NCI-H2227 (cell line): ENCODE data around the gene ATOX1.
"Not testable (repeated sequence)": the region's sequence is repeated elsewhere in the genome, so short reads cannot be mapped to it uniquely, and the experiment has no call there.

Experiments used
- DNase-seq: peaks from one replicate; lab custom pipeline; 2025; ENCODE audit not compliant: unreplicated experiment; lab: John Stamatoyannopoulos, UW

ATOX1 gene

DNA sequence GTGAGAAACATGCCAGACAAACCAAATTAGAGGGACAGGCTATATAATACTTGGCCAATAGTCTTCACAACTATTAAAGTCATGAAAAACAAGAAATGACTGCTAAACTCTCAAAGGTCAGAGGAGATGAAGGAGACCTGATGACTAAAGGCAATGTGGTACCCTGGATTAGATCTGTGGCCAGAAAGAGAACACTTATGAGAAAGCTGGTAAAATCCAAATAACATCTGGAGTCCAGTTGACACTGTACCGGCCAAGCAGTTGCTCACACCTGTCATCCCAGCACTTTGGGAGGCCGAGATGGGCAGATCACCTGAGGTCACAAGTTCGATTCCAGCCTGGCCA is 24.4 kb downstream of the ATOX1 start:
- no peak for DNase-seq

DNA sequence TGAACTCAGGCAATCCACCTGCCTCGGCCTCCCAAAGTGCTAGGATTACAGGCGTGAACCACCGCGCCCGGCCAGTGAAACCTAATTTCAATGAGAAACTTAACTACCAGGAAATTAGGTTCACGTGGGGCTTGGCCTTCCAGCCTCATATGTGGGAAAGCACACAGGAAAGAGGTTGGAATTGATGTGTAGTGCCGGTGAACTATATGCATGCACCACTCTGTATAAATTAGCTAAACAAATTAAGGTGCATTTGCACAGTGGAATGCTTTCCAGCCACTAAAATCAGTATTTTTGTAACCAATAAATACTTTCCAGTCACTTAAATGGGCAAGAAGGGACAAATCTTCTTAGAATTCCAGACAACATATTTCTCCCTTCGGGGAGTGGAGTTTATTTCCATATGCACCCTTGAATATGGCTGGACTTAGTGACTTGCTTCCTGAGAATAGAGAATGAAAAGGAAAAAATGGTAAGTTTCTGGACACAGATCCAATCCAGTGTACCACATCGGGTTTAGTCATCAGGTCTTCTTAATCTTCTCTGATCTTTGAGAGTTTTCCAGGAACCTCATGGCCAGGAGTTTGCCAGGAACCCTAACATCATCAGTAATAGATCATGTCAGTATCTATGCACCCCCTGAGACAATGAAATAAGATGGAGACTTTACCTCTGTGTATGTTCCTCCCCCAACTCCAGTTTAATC is 24.9 kb downstream of the ATOX1 start:
- no peak for DNase-seq

DNA sequence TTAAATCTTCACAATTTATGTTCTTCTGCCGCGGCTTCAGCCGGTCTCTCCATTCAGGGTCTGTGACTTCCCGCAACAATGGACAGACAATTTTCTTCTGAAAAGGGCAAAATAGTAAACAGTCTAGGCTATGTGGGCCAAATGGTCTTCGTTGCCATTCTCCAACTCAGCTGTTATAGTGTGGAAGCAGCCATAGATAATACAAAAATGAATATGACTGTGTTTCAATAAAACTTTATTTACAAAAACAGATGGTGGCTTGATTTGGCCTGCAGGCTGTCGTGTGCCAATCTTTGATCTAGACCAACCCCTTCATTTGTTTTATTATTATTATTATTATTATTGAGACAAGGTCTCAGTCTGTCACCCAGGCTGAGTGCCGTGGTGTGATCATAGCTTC is 28.1 kb downstream of the ATOX1 start:
- no peak for DNase-seq

DNA sequence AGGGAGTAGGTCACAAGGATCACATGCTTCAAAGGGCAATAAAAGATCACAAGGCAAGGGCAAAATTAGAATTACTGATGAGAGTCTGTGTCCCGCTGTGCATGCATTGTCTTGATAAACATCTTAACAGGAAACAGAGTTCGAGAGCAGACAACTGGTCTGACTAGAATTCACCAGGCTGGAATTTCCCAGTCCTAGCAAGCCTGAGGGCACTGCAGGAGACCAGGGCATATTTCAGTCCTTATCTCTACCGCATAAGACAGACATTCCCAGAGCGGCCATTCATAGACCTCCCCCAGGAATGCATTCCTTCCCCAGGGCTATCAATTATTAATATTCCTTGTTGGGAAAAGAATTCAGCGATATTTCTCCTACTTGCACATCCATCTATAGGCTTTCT is 28.8 kb downstream of the ATOX1 start:
- DNase-seq, result not testable (repeated sequence)

DNA sequence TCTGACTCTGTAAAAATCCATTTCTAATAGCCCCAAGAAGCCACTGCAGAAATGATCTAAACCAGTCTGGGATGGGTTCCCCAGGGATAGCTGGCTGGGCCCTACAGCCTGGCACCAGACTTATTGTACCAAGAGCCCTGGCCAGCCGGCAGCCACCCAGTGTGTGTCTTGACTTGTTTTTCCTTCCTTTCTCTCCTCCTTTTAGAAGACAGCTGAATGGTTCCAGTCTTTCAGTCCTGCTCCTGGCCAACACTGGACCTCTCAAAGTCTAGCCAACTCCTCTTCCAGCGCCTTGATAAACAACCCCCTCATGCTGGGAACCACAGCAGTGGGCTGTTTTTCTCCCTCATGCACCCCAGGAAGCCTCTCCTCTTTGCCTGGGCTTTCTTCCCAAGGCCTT is 34.1 kb downstream of the ATOX1 start:
- no peak for DNase-seq

DNA sequence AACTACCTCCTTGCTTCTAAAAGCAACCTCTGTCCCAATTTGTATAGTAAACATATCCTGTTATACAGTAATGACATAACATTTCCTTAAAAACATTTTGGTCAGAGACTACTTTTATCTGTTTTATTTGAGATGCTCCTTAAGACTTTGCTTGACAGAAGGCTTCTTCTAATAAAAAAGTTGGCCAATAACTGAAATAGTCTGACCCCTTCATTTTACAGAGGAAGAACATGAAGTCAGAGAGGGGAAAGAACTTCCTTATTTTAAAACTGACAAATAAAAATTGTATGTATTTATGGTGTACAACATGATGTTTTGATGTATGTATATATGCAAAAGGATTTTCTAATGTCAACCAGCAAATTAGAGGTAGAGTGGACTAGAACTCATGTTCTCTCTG is 35.9 kb downstream of the ATOX1 start:
- DNase-seq, result no peak

DNA sequence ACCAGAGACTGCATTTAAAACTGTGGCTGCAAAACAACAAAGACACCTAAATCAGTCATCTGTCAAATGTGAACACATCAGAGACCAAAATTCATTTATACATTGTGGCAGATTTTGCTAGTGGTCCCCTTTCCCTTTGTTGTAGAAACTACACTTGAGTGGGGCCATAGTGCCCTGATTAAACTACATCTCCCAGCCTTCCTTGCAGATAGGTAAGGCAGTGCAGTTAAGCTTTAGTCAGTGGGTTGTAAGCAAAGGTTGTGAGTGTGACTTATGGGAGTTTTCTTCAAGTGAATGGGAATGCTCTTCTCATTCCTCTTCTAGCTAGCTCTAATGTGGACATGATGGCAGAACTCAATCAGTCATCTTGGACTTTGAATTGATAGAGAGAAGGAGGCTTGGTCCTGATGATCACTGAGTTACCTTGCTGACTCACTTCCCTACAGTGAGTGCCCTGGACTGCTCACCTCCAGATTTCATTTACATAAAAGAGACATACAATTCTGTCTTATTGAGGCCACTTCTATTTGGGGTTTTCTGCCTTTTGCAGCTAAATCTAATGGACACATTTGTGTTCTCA is 36.5 kb downstream of the ATOX1 start:
- no peak for DNase-seq

DNA sequence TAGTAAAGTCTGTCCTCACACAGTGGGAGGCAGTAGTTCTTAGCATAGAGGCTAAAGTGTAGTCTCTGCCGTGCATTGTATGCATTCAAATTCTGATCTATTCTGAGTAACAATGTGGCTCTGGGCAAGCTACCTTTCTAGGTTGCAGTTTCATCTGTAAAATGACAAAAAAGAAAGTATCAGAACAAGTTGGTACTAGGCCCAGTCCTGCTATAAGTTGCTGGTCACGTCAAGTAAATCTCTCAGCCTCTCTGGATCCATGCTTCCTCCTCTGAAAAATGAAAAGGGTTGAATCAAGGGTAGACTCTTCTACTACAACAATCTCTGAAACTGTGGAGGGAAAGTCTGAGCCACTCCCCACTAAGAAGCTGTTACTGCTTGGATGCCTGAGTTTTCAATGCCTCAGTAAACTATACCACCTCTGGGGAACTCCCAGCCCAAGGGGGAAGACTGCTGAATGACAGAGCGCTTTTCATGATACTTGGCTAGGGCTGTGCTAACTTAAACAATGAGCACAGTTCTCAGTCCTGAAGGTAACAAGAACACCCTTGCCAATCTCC is 37.3 kb downstream of the ATOX1 start:
- no peak for DNase-seq

DNA sequence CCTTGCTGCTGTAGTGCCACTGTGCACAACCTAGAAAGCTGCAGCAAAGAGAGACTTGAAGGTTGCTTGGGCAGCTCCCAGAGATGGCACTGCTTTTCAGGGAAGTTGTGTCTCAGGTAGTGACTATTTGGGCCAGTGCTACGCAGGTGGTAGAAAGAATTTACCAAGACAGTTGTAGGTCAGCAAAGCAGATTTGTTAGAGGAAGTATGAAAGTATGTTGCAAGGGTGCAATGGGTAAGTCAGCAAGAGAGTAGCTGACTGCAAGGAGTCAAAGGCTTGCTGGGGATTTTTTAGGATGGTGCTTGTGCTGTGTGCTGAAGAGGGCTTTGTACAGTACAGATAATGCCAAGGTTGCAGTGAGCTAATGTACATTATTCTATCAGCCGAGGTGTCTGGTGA is 38.2 kb downstream of the ATOX1 start:
- DNase-seq, result no peak

DNA sequence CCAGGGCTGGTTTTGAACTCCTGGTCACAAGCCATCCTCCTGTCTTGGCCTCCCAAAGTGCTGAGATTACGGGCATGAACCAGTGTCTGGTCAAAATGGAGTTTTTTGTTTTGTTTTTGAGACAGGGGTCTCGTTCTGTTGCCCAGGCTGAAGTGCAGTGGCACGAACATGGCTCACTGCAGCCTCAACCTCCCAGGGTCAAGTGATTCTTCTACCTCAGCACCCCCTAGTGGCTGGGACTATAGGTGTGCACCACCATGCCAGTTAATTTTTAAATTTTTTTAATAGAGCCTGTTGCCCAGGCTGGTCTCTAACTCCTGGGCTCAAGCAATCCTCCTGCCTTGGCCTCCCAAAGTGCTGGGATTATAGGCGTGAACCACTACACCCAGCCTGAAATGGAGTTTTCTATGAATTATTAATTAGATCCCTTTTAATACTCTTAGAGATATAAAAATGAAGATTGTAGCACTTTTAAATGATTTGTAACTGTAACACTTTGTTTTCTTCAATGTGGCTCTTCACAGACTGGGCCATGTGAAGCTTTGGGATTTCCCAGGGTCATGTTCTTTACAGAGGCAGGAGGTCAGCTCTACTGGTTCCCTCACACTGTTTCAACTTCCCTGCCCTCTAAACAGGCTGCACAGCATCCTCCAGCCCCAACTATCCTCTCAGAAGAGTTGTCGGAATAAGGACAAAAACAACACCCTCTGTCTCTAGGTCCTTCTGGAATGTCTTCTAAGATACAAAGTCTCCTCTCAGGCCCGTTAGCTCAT is 39.0 kb downstream of the ATOX1 start:
- no peak for DNase-seq

DNA sequence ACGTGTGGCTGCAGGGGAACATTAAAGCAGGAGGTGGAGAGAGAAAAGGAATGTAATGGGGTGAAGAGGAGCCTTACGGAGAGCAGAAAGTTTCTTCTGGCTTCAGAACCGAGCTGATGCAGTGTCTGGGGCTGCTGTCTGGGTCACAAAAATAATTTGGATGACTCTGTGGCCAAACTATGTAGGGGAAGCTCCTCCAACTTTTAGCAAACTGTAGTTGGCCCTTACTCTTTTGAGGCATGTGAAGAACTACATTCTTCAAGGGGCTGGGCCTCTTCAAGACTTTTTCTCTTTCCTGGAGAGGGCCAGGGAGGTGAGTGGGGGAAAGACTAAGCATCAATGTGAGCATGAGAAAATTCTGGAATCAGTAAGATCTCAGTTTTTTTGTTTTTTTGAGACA is 39.8 kb downstream of the ATOX1 start:
- DNase-seq, result no peak

DNA sequence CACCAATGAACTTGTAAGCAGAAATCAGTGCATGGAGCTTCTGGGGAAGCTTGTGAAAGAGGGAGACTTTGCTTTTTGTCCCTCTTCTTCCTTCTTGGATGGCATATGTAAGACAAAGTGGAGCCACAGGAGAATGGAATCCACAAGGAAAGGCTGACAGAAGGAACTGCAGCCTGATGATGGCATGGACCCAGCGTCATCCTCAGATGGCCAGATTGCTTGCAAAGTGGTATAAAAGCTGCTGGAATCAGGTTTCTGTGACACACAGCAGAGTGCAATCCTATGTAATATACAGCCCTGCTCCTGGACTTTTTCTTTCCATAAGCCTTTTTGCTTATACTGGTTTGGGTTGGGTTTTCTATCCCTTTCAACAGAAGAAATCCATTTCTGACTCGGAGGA is 40.3 kb downstream of the ATOX1 start:
- DNase-seq, result no peak

DNA sequence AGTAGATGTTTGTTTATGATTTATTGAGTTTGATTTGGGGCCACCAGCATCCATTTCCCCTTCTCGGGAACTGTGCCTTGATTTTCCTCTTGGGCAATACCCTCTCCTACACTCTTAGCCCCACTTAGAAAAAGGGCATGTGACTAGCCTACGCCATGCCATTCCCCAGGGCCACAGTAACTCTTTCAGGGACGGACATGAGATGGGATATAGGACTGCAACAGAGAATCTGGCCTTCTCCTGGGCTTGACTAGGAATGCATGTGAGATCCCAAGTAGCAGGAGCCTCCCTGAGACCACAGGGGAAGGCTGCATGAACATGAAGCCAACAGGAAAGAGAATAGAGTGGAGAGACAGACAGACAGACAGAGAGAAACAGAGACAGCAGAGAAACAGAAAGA is 41.0 kb downstream of the ATOX1 start:
- DNase-seq, result no peak

DNA sequence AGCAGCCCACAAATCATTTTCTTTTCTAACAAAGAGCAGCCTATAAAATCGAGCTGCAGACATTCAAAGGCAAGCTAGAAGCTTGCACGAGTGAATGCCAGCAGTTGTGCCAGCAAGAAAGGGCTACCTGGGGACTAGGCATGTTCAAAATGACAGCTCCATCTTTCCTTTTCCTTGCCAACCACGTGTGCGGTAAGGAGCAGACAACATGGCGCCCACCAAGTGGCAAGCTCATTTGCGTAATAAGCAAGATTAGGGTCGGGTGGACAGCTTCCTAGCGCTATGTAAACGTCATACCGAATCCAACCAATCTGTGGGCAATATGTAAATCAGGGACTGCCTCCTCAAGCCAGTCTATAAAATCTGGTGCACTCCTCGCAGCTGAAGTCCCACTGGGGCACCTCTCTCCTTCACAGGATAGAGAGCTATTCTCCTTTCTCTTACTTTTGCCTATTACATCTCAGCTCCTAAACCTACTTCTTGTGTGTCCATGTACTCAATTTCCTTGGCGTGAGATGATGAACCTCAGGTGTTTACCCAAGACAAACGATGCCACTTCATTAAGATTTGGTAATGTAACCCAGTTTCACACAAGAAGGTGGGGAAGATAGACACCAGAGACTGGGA is 49.2 kb downstream of the ATOX1 start:
- DNase-seq, result peak; percentile 27

DNA sequence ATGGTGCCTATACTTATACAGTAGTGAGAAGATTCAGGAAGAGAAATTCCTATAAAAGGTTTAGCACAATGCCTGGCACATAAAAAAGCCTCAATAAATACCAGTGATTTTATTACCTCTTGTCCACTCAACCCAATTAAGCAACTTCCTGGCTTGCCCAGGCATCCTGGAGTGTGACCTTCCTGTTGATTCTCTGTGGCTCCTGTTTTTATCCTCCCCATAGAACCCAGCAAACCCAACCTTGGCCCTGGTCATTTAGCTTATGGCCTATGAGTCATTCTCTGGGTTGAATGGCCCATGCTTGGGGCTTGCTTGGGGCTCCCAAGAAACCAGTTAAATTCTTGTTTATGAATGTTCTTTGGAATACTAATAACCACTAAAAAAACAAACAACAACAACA is 50.3 kb downstream of the ATOX1 start:
- no peak for DNase-seq

DNA sequence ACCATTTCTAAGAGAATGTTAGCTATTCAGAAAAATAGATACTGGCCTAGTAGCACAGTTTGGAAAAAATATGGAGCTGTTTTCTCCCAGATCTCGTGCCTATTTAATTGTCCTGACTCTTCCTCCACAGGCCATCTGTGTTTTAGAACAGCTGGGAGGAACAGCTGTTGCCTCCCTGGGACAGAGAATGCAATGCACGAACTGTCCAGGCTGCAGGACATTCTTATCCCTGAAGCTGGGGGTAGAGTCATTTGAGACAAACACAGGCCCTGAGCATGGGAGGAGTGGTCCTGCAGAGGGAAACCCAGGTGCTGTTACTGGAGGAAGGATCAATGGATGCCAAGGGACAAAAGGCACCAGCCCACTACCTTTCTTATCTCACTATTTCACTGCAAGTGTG is 50.9 kb downstream of the ATOX1 start:
- DNase-seq, result no peak

DNA sequence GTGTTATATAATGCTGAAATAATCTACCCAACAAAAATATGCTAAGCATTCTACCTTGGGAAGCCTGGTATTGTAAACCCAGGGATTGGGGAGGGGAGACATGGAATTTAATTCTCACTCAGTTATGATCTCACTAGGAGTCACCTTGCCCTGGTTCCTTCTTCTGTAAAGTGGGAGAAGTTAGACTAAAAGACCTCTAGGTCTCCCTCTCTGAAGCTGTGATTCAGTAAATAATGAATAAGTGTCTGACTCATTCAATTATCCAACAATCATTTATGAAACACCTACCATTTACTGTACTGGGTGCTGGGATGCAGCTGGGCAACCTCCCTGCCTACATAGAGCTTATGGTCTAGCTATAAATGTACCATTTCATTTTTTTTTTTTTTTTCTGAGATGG is 51.5 kb downstream of the ATOX1 start:
- DNase-seq, result no peak

DNA sequence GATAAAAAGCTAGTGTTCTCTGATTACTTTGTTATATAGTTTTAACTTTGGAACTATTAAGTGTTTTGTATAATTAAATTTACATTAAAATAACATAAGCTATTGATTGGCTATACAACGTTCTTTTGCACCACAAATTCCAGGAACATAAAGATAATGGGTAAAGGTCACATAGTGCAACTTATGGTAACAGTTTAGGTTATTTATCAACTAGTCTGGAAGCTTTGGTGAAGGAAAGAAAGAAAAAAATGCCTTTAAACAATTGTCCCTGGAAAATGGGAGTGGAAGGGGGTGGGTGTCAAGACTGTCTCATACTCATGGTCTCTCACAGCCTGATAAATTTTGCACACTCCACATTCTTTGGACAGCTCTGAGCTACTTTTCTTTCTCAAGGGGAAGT is 54.7 kb downstream of the ATOX1 start:
- no peak for DNase-seq

DNA sequence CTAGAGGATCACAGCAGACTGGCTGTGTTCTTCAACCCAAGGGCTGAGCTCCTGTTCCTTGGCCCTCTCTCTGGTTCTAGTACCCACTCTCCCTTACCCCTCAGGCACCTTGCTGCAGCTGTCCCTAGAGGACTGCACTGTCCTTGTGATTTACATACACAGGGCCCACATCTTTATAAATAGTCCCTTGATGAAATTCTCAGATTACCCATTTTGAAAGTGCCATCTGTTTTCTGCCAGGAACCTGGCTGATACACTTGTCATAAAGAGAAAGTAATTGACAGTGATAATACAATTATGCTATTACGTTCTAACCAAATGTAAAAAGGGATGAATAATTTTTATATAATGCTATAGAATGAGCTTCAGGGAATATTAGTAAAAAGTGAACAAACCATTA is 55.2 kb downstream of the ATOX1 start:
- no peak for DNase-seq

DNA sequence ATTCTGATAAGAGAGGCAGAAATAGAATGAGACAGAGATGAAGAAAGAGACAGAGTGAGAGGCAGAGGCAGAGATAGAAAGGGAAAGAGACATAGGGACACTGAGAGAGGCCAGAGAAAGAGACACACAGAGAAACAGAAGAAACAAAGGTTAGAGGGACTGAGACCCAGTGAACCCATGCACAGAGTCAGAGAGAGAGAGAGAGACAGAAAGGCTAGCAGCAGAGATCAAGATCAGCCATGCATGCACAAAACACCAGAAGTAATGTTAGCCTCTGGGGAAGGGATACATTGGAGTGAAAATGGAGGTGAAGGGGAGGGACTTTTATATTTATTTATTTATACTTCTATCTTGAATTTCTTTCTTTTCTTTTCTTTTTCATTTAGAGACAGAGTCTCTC is 57.6 kb downstream of the ATOX1 start:
- no peak for DNase-seq

DNA sequence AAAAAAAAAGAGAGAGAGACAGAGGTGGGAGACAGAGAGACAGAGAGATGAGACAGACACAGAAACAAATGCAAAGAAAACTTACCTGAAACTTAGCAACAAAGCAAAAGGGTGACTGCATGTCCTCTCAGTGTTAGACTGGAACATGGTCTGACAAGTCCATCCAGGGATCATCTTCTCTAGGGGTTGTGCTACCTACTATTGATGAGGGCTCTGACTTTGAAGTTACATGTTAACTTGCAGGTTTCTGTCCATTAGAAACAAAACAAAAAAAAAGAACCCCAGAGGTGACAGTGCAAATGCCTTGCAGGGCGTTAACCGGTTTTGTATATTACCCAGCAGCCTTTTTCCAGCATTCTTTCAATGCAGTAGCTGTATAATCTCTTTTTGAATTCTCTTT is 58.1 kb downstream of the ATOX1 start:
- DNase-seq, result no peak
